ENCODE measurements around the gene ADGRF3.
"Not testable (repeated sequence)": the region's sequence is repeated elsewhere in the genome, so short reads cannot be mapped to it uniquely, and the experiment has no call there.

The ADGRF3 gene

DNA sequence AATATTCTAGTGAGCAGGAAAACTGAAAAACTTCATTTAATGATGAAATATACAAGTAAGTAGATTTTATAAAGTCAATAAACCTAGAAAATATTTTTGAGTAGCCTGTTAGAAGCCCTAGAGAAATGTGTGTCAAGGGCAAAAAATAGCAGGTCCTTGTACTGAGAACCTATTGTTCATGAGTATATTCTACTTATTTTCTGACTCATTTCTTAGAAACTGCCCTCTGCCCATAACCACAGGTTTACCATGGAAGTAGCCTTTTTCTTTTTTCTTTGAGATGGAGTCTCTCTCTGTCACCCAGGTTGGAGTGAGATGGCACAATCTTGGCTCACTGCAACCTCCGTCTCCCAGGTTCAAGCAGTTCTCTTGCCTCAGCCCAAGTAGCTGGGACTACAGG is 20.1 kb downstream of the ADGRF3 start:
- H3K4me3 ChIP-seq (replicated peaks; ENCODE audit: insufficient read depth, low read length): no peak overlapping the region
- H3K27ac ChIP-seq (replicated peaks): peak overlapping the region; percentile 79
- TF ChIP-seq, protein P1, sequence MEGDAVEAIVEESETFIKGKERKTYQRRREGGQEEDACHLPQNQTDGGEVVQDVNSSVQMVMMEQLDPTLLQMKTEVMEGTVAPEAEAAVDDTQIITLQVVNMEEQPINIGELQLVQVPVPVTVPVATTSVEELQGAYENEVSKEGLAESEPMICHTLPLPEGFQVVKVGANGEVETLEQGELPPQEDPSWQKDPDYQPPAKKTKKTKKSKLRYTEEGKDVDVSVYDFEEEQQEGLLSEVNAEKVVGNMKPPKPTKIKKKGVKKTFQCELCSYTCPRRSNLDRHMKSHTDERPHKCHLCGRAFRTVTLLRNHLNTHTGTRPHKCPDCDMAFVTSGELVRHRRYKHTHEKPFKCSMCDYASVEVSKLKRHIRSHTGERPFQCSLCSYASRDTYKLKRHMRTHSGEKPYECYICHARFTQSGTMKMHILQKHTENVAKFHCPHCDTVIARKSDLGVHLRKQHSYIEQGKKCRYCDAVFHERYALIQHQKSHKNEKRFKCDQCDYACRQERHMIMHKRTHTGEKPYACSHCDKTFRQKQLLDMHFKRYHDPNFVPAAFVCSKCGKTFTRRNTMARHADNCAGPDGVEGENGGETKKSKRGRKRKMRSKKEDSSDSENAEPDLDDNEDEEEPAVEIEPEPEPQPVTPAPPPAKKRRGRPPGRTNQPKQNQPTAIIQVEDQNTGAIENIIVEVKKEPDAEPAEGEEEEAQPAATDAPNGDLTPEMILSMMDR (IDR thresholded peaks at IDR 0.05; ENCODE audit: insufficient read depth, low read length): no peak
- TF ChIP-seq, protein P2, sequence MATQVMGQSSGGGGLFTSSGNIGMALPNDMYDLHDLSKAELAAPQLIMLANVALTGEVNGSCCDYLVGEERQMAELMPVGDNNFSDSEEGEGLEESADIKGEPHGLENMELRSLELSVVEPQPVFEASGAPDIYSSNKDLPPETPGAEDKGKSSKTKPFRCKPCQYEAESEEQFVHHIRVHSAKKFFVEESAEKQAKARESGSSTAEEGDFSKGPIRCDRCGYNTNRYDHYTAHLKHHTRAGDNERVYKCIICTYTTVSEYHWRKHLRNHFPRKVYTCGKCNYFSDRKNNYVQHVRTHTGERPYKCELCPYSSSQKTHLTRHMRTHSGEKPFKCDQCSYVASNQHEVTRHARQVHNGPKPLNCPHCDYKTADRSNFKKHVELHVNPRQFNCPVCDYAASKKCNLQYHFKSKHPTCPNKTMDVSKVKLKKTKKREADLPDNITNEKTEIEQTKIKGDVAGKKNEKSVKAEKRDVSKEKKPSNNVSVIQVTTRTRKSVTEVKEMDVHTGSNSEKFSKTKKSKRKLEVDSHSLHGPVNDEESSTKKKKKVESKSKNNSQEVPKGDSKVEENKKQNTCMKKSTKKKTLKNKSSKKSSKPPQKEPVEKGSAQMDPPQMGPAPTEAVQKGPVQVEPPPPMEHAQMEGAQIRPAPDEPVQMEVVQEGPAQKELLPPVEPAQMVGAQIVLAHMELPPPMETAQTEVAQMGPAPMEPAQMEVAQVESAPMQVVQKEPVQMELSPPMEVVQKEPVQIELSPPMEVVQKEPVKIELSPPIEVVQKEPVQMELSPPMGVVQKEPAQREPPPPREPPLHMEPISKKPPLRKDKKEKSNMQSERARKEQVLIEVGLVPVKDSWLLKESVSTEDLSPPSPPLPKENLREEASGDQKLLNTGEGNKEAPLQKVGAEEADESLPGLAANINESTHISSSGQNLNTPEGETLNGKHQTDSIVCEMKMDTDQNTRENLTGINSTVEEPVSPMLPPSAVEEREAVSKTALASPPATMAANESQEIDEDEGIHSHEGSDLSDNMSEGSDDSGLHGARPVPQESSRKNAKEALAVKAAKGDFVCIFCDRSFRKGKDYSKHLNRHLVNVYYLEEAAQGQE (IDR thresholded peaks at IDR 0.05; ENCODE audit: insufficient replicate concordance, low read depth): no peak
- TF ChIP-seq POLR2AphosphoS5 (IDR thresholded peaks at IDR 0.05; ENCODE audit: low read depth): no peak
- TF ChIP-seq GABPA (IDR thresholded peaks at IDR 0.05; ENCODE audit: low read depth): no peak
- TF ChIP-seq SPI1 (IDR thresholded peaks at IDR 0.05; ENCODE audit: borderline replicate concordance, low read depth): no peak

DNA sequence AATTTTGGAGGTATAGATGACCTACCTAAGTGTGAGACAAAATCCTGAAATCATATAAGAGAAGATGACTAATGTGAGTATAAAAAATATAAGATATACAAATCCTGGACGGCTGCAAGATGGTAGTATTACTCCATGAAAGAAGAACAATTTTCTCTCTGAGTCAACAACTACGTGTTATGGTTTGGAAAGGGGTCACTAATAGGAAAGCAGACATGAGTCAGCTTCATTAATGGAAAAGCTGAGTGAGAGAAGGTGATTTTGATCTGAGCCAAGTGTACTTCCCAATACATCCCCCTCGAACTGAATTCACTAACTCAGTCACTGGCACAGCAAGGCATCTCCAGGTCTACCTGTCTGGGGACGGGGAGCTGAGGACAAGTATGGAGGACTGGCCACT is 20.7 kb downstream of the ADGRF3 start:
- Histone ChIP-seq H3K4me3 (replicated peaks; ENCODE audit: insufficient read depth, low read length) (no peak overlapping the region), H3K27ac (replicated peaks) (peak overlapping the region; percentile 79), H3K27me3 (ENCODE audit: insufficient read depth, poor library complexity, severe bottlenecking) (no peaks in the 10 kb centered on the region)
- no peak for TF ChIP-seq GABPA (IDR thresholded peaks at IDR 0.05; ENCODE audit: low read depth)
- TF ChIP-seq, protein P2 (IDR thresholded peaks at IDR 0.05; ENCODE audit: insufficient replicate concordance, low read depth): no peak
- TF ChIP-seq, protein P1 (IDR thresholded peaks at IDR 0.05; ENCODE audit: insufficient read depth, low read length): no peak
- no peak for TF ChIP-seq POLR2AphosphoS5 (IDR thresholded peaks at IDR 0.05; ENCODE audit: low read depth)
- no peak for TF ChIP-seq SPI1 (IDR thresholded peaks at IDR 0.05; ENCODE audit: borderline replicate concordance, low read depth)
- no peak for DNase-seq (ENCODE audit: low read depth in 1 of 2, low spot score in 1 of 2)

More for the DNA sequence above, 20.1 kb downstream of the ADGRF3 start:
- no peak for DNase-seq (ENCODE audit: low read depth in 1 of 2, low spot score in 1 of 2)
- no peaks in the 10 kb centered on the region for H3K27me3 ChIP-seq (ENCODE audit: insufficient read depth, poor library complexity, severe bottlenecking)

DNA sequence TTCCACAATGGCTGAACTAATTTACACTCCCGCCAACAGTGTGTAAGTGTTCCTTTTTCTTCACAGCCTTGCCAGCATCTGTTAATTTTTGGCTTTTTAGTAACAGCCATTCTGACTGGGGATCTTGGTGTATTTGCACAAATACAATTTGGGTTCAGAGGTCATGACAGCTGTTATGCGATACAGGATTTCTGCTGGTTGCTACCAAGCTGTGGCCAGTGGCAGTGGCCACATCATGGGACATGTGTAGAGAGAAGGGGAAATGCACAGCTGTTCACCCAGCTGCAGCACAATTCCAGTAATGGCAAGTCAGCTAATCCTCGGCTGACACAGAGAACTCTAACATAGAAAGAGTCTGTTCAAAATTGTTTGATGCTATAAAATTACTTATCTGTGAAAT is 21.7 kb downstream of the ADGRF3 start:
- H3K27ac ChIP-seq (replicated peaks): peak overlapping the region; percentile 79
- H3K4me3 ChIP-seq (replicated peaks; ENCODE audit: insufficient read depth, low read length): no peak overlapping the region
- TF ChIP-seq, protein P1 (IDR thresholded peaks at IDR 0.05; ENCODE audit: insufficient read depth, low read length): no peak
- TF ChIP-seq POLR2AphosphoS5 (IDR thresholded peaks at IDR 0.05; ENCODE audit: low read depth): peak; percentile 72
- TF ChIP-seq SPI1 (IDR thresholded peaks at IDR 0.05; ENCODE audit: borderline replicate concordance, low read depth): peak; percentile 44; the same call in 1 of the 2 replicates
- TF ChIP-seq, protein P2 (IDR thresholded peaks at IDR 0.05; ENCODE audit: insufficient replicate concordance, low read depth): no peak
- no peak for TF ChIP-seq GABPA (IDR thresholded peaks at IDR 0.05; ENCODE audit: low read depth)
- DNase-seq (ENCODE audit: low read depth in 1 of 2, low spot score in 1 of 2): peak in 1 of 2 experiments; percentile 66
- H3K27me3 ChIP-seq (ENCODE audit: insufficient read depth, poor library complexity, severe bottlenecking): no peaks in the 10 kb centered on the region

DNA sequence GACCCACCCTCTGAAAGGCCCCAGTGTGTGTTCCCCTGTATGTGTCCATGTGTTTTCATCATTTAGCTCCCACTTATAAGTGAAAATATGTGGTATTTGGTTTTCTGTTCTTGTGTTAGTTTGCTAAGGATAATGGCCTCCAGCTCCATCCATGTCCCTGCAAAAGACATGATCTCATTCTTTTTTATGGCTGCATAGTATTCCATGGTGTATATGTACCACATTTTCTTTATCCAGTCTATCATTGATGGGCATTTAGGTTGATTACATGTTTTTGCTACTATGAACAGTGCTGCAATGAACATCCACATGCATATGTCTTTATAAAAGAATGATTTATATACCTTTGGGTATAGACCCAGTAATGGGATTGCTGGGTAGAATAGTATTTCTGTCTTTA is 22.1 kb downstream of the ADGRF3 start:
- peak overlapping the region; percentile 79 for H3K27ac ChIP-seq (replicated peaks)
- H3K4me3 ChIP-seq (replicated peaks; ENCODE audit: insufficient read depth, low read length); DNase-seq (ENCODE audit: low read depth in 1 of 2, low spot score in 1 of 2); H3K27me3 ChIP-seq (ENCODE audit: insufficient read depth, poor library complexity, severe bottlenecking): not testable (repeated sequence)

All from HL-60 (cell line).